Left renal cortex interstitium (tissue), 4 donors: Measurements from ENCODE around the gene CFAP157. TPM values are rescaled to one million over a fixed set of nuclear protein-coding genes. Genes with fewer than 3 reads are reported as not detected.

Experiments used
- DNase-seq, 4 donors: peaks; one replicate each; pipeline ENCODE4 v3.0.0-alpha.2; 2013; ENCODE audit warnings: low read depth in 4 of 4, low spot score in 2 of 4, missing footprints in 1 of 4
- polyA plus RNA-seq, 4 donors: library from polyadenylated mRNA; unstranded; fragments of 120-200 nt; gene quantifications; one replicate each; pipeline ENCODE4 v1.2.1, GENCODE V29; 2013; ENCODE audit not compliant: insufficient read length in 4 of 4

Gene CFAP157
- polyA plus RNA-seq, 4 donors: 2.6 to 7.7 (median 5.4) TPM

GRCh38 chr9:127733614-127734013 is 26.8 kb downstream of the CFAP157 start:
- DNase-seq: no peak

GRCh38 chr9:127734247-127734746 is 27.5 kb downstream of the CFAP157 start:
- DNase-seq: no peak

GRCh38 chr9:127734747-127735529 is 28.1 kb downstream of the CFAP157 start, which contains the start of gene TOR2A:
TOR2A (minus strand) TSS chr9:127735294; CDS start chr9:127735270, 24 bp downstream.
- DNase-seq: peak; percentile 86 to 96 (median 94)

DNA sequence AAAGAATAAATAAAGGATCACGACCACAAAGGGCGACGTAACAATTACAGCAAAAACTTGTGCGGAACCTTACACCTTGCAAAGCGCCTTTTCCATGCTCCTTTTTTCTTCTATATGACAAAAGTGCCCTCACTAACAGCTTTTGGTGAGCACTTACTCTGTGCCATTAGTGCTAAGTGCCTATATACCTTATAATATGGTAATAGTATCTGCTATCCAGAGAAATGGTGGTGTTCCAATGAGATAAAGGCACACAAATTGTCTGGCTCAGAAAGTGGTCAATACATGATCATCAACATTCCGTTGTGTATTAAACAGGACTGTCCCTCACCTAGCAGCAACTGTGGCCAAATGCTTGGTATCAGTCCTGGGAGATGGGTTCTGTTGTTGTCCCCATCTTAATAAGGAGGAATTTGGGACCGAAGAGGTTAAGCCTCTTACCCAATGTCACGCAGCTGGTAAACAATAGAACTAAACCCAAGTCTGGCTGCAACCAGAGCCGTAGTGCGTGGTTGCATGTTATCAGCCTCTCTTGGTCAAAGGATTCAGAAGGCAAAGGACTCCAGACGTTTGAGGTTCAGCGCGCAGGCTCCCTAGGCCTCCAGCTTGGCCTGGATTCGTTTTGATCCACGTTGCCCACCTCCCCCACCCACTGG is 28.9 kb downstream of the CFAP157 start:
- DNase-seq: no peak

DNA sequence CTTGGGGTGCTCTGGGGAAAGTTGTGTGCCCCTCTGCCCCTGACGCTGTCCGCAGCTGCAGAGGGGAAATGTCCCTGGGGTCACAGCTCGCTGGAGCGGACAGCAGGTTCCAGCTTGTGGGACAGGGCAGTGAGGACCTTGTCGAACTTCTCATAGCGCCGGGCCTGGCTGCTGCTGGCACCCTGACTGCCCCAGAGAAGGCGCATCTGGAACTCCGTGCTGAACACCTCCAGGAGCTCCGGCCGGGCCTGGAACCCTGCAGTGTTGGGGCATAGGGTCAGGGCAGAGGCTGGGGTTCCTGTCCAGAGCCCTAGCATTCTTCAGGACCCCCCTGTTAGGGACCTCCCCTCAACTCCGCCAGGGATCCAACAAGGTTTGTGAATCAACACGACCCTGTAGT is 31.9 kb downstream of the CFAP157 start:
- no peak for DNase-seq

GRCh38 chr9:127739614-127740330 is 33.0 kb downstream of the CFAP157 start:
- DNase-seq: no peak

- peak in 1 of 4 donors; percentile 52 for DNase-seq
Measured at GRCh38 chr9:127741831-127742434, 35.1 kb downstream of the CFAP157 start.

DNA sequence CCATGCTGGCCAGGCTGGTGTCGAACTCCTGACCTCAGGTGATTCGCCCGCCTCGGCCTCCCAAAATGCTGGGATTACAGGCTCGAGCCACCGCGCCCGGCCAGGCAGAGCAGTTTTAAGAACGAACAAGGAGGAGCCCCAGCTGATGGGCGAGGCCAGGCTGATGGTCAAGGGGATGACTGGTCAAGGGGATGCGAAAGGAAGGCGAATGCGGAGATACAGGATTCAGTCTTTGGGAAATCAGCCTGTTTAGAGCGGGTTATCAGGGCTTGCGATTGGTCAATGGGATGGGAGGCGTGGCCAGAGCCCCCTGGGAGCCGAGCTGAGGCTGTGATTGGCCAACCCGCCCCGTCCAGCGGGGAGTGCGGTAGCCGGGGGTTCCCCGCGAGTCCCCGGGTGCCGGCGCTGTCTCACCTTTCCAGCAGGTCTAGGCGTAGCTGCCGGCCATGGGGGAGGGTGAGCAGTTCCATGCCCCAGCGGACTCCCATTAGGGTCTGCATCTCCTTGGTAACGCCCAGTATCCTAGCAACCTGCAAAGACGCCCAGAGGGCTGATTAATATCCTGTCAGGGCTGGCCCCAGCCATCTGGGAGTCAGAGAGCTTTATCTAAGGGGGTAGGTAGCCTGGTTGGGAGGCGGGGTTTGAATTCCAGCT is 35.8 kb downstream of the CFAP157 start:
- peak; percentile 43 to 76 (median 62) for DNase-seq

- DNase-seq: no peak
Measured at GRCh38 chr9:127744398-127745110, 37.8 kb downstream of the CFAP157 start.

- DNase-seq: no peak
Measured at GRCh38 chr9:127746959-127747569, 40.3 kb downstream of the CFAP157 start.

DNA sequence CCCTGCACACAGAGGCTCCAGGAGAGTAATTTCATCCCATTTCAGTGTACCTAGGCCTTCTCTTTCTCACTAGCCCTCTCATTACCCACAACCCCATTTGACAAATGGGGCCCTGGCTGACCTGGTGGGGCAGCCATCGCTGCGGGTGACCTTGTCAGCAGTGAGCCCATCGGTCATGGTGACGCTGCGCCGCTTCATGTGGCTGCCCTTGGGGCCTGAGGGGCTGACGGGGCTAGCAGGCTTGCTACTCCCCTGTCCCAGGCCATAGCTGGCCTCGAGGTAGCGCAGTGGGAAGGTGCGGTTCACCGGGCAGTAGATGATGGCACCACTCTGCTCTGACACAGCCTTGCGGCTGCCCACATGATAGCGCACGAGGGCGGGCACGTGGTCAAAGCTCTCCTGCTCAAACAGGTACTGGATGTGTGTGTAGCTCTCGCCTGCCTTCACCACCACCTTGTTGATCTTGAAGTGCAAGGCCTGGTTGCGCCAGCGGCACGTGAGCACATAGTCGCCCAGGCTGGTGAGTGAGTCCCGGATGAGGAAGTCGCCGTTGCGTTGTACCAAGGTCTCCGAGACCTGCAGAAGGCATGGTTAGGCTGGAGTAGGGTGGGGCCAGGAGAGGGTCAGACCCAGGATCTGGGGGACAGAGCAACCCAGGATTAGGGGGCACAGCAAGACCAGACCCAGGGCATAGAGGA is 42.5 kb downstream of the CFAP157 start:
- no peak for DNase-seq

DNA sequence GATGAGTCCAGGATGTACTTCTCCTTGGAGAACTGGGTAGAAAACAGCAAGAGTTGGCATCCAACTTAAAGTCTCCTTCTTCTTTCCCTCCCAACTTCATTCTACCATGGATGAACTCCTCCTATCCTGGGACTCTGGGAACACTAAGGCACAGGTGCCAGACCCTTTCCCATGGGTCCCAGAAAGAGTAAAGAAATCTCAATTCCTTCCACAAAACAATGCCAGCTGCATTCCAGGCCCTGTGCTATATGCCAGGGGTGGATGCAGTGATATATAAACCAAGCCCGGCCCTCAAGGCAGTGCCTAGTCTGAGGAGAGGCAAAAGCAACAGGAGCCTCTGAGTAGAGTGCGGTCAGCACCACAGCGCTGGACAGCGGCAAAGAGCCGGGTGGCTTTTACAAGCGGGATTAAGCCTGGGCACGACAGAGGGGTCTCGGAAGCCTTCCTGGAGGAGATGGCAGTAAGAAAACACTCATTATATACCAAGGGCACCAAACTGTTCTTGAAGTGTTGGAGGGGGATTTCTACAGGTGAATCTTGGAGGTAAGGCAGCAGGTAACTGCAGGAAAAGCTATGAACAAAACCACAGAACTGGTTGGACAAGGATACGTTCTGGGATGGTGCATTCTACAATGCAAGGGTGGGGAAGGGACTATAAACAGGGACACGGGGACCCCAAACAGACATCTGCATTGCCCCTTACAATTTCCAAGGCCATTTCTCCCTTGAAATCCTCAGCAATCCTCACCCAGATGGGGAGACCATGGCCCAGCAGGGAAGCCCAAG is 44.7 kb downstream of the CFAP157 start:
- DNase-seq: no peak

DNA sequence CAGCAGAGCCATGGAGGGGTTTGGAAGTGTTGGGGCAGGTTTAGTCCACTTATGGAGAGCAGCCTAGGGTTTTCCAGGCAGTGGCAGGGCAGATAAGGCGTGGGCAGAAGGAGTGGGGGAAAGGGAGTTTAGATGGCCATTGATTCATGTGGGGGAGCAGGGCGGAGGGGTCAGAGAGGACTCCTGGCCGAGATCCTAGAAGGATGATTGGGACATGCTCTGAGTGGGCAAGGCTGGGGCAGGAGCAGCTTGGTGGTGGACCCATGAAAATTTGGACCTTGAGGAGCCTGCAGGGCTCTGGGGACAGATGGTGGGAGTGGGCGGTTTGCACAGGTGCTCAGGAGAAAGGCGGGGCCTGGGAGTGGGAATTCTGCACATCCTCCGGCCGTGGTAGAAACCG is 46.4 kb downstream of the CFAP157 start:
- no peak for DNase-seq

GRCh38 chr9:127753622-127754021 is 46.8 kb downstream of the CFAP157 start:
- DNase-seq: no peak

DNA sequence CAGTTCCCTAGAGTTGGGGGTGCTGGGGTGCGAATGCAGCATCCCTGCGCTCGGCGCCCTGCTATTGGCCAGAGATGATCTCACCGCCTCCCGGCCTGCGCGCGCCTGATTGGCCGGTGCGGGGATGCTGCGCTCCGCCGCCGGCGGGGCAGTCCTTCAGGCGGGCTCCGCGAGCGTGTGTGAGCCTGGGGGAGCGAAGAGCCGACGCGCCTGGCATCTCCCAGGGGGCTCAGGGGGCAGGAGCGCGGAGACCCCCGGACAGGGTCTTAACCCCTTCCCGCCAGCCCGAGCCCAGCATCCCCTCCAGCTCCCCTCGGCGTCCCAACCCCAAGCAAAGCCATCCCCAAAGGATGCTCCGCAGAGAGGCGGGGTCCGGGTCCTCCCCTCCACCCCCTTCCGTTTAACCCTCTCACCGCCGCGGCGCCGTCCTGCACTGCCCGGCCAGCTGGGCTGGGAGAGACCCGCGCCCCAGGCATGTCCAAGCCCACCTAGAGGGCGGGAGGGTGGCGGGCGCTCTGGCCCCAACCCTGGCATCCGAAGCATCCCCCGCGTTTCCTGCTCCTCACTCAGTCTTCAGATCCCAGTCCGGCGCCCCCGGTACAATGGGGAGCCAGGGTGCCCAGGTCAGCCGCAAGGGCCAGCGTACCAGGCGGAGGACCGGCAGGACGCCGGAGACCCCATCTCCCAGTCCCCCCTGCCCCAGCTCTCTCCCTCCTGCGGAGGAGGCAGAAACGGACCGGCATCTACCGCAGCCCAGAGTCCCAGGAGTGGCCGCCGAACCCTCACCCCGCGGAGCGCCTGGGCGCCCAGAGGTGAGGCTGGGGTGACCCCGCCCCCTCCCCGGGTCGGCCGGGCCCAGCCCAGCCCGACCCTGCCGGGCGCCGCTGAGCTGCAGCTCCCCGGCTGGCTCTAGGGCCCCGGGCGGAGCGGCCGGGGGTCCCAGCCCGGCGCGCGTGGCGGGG is 47.6 kb downstream of the CFAP157 start:
- no peak for DNase-seq
